SK-N-SH treated with all-trans-retinoic acid at 6 μM for 48 hours (cell line): Measurements from ENCODE around the gene GNA14.

ENCODE experiments used
- ATAC-seq: fragments of 200-7000 bp; cut with Tn5 transposase; 3 replicates; pipeline ENCODE4 v1.9.1; 2020; ENCODE audit warnings: mild to moderate bottlenecking, moderate library complexity
- ARNTL ChIP-seq: fragments of 450-650 bp; formaldehyde crosslinking; IDR thresholded peaks from 2 replicates; pipeline ENCODE4 v1.5.0; 2020; ENCODE audit warnings: low read depth, mild to moderate bottlenecking, moderate library complexity, borderline replicate concordance
- BACH2 ChIP-seq: fragments of 250-450 bp; sonication (Bioruptor Pico); IDR thresholded peaks from 2 replicates; pipeline ENCODE4 v1.9.0; 2021; ENCODE audit warnings: mild to moderate bottlenecking, borderline replicate concordance
- CSRNP3 ChIP-seq: fragments of 250-450 bp; sonication (Bioruptor Pico); IDR thresholded peaks from 2 replicates; pipeline ENCODE4 v1.5.1; 2021; ENCODE audit warnings: mild to moderate bottlenecking, moderate library complexity
- ESRRG ChIP-seq: fragments of 250-450 bp; sonication (Bioruptor Pico); IDR thresholded peaks from 2 replicates; pipeline ENCODE4 v1.6.1; 2021; ENCODE audit warnings: mild to moderate bottlenecking
- ISL1 ChIP-seq: fragments of 250-450 bp; sonication (Bioruptor Pico); IDR thresholded peaks from 2 replicates; pipeline ENCODE4 v2.1.2; 2022; ENCODE audit warnings: mild to moderate bottlenecking, moderate library complexity
- PATZ1 ChIP-seq: fragments of 250-450 bp; sonication (Bioruptor Pico); IDR thresholded peaks from 2 replicates; pipeline ENCODE4 v1.8.0; 2020; ENCODE audit warnings: mild to moderate bottlenecking, moderate library complexity, borderline replicate concordance
- POU6F1 ChIP-seq: fragments of 250-450 bp; sonication (Bioruptor Pico); IDR thresholded peaks from 2 replicates; pipeline ENCODE4 v1.8.0; 2021; ENCODE audit warnings: low read depth, mild to moderate bottlenecking, moderate library complexity, borderline replicate concordance
- SNAI2 ChIP-seq: fragments of 250-450 bp; sonication (Bioruptor Pico); IDR thresholded peaks from 2 replicates; pipeline ENCODE4 v1.5.0; 2020; ENCODE audit warnings: mild to moderate bottlenecking, moderate library complexity
- TCF4 ChIP-seq: fragments of 250-450 bp; sonication (Bioruptor Pico); IDR thresholded peaks from 2 replicates; pipeline ENCODE4 v1.8.0; 2021; ENCODE audit warnings: mild to moderate bottlenecking, moderate library complexity, borderline replicate concordance
- TOX ChIP-seq: fragments of 250-450 bp; sonication (Bioruptor Pico); IDR thresholded peaks from 2 replicates; pipeline ENCODE4 v1.8.0; 2021; ENCODE audit warnings: mild to moderate bottlenecking, moderate library complexity, borderline replicate concordance
- TSHZ2 ChIP-seq: fragments of 250-450 bp; sonication (Bioruptor Pico); IDR thresholded peaks from 2 replicates; pipeline ENCODE4 v1.5.0; 2020; ENCODE audit warnings: mild to moderate bottlenecking, moderate library complexity
- ZC3H10 ChIP-seq: fragments of 250-450 bp; sonication (Bioruptor Pico); IDR thresholded peaks from 2 replicates; pipeline ENCODE4 v1.5.1; 2021; ENCODE audit warnings: mild to moderate bottlenecking, moderate library complexity
- ZFP3 ChIP-seq: fragments of 250-450 bp; sonication (Bioruptor Pico); IDR thresholded peaks from 2 replicates; pipeline ENCODE4 v1.5.0; 2020; ENCODE audit warnings: mild to moderate bottlenecking, moderate library complexity
- ZFP30 ChIP-seq: fragments of 450-650 bp; formaldehyde crosslinking; IDR thresholded peaks from 2 replicates; pipeline ENCODE4 v1.5.0; 2022; ENCODE audit warnings: mild to moderate bottlenecking, moderate library complexity
- ZNF8 ChIP-seq: fragments of 450-650 bp; formaldehyde crosslinking; IDR thresholded peaks from 2 replicates; pipeline ENCODE4 v1.5.0; 2020; ENCODE audit warnings: mild to moderate bottlenecking, moderate library complexity

The GNA14 gene

GRCh38 chr9:77424993-77425392 is 223.1 kb downstream of the GNA14 start (continued):
- TF ChIP-seq POU6F1 (no peak), ZNF8 (no peak)

GRCh38 chr9:77423841-77424240 is 224.3 kb downstream of the GNA14 start:
- TF ChIP-seq ZFP3 (CRISPR knock-in tag) = no peak
- no peak for TF ChIP-seq ESRRG (CRISPR knock-in tag)
- no peak for TF ChIP-seq SNAI2
- no peak for TF ChIP-seq POU6F1
- TF ChIP-seq BACH2 = no peak
- no peak for TF ChIP-seq TSHZ2 (CRISPR knock-in tag)
- TF ChIP-seq ARNTL (CRISPR knock-in tag) = no peak
- TF ChIP-seq PATZ1 (CRISPR knock-in tag) = no peak
- no peak for TF ChIP-seq TCF4
- no peak for ATAC-seq

- ATAC-seq = no peak
- TF ChIP-seq ISL1 (CRISPR knock-in tag) (no peak), ZC3H10 (CRISPR knock-in tag) (no peak), TOX (CRISPR knock-in tag) (no peak), SNAI2 (no peak), PATZ1 (CRISPR knock-in tag) (no peak)
- TF ChIP-seq, all 23 proteins: peak for 0
Observed at GRCh38 chr9:77422969-77423368, 225.2 kb downstream of the GNA14 start.

GRCh38 chr9:77421506-77422265 is 226.4 kb downstream of the GNA14 start:
- TF ChIP-seq CSRNP3 (no peak), ISL1 (CRISPR knock-in tag) (no peak), ZFP30 (no peak), ZFP3 (CRISPR knock-in tag) (no peak), ZC3H10 (CRISPR knock-in tag) (no peak), TCF4 (no peak), POU6F1 (no peak), ZNF8 (no peak), ESRRG (CRISPR knock-in tag) (no peak), TSHZ2 (CRISPR knock-in tag) (no peak), TOX (CRISPR knock-in tag) (no peak)
- no peak for ATAC-seq
